Measurements from ENCODE around the gene SMPD3. TPM values are rescaled to one million over a fixed set of nuclear protein-coding genes. Genes with fewer than 3 reads are reported as not detected.

The SMPD3 gene
- polyA plus RNA-seq, 2 of the 4 experiments (the other 2 are of a cell fraction): 0.04 to 0.13 TPM

- TF ChIP-seq KDM5A (IDR thresholded peaks at IDR 0.05): no peak
- no peak for TF ChIP-seq EHMT2 (IDR thresholded peaks at IDR 0.05; ENCODE audit: low read depth)
- no peak for TF ChIP-seq BHLHE40 (IDR thresholded peaks at IDR 0.05; ENCODE audit: low read depth, low read length)
- no peak for TF ChIP-seq CBX2 (IDR thresholded peaks at IDR 0.05; ENCODE audit: borderline replicate concordance, low read depth)
Measured at GRCh38 chr16:68338326-68339119, 109.8 kb downstream of the SMPD3 start (continued).

GRCh38 chr16:68335175-68335574, 113.1 kb downstream of the SMPD3 start:
- Histone ChIP-seq H3K4me3 (no peak overlapping the region), H3K4me2 (no peak overlapping the region), H3K4me1 (no peaks in the 10 kb centered on the region), H3K27ac (no peak overlapping the region), H3K9me3 (no peaks in the 10 kb centered on the region)
- ChIA-PET POLR2A (interaction anchor here (1.0 kb wide), 1 partner anchor 71 kb away, joined by 6 read pairs; the partner anchor contains the start of gene SLC7A6), CTCF (interaction anchor here (0.8 to 19.3 kb wide), 4 partner anchors 11 to 74 kb away, joined by 3 to 335 read pairs (median 4); partner anchors contain the start of genes PRMT7, SLC7A6 and SLC7A6OS)
- FAIRE-seq (no peak), DNase-seq (ENCODE audit: low read depth in 1 of 2, low spot score in 1 of 2) (no peak), ATAC-seq (no peak)
- WGBS (ENCODE audit: missing lambda C conversion rate): 92% methylated on average over 5 of the region's 5 CpGs
- TF ChIP-seq HOXB5 (CRISPR knock-in tag; IDR thresholded peaks at IDR 0.05): no peak
- no peak for TF ChIP-seq ZC3H11A (IDR thresholded peaks at IDR 0.05)

- TF ChIP-seq POLR2AphosphoS2 (conservative IDR thresholded peaks at IDR 0.05; ENCODE audit: low read length): no peak
- no peak for TF ChIP-seq FOXS1 (CRISPR knock-in tag; IDR thresholded peaks at IDR 0.05)
- no peak for TF ChIP-seq ELK1 (IDR thresholded peaks at IDR 0.05; ENCODE audit: low read depth, low read length)
- no peak for TF ChIP-seq CEBPB (IDR thresholded peaks at IDR 0.05)
- TF ChIP-seq CBX2 (IDR thresholded peaks at IDR 0.05; ENCODE audit: borderline replicate concordance, low read depth): no peak
- no peak for TF ChIP-seq CBX8 (IDR thresholded peaks at IDR 0.05)
- TF ChIP-seq JUN (IDR thresholded peaks at IDR 0.05): no peak
- TF ChIP-seq TFCP2L1 (CRISPR knock-in tag; IDR thresholded peaks at IDR 0.05): no peak
- no peak for TF ChIP-seq RAD21 (conservative IDR thresholded peaks at IDR 0.05 in 1 of 2, IDR thresholded peaks at IDR 0.05 in 1 of 2)
- TF ChIP-seq NR3C1 (IDR thresholded peaks at IDR 0.05): no peak
- 86% methylated on average over 7 of the region's 7 CpGs for WGBS (ENCODE audit: missing lambda C conversion rate)
- no peak for DNase-seq (ENCODE audit: low read depth in 1 of 2, low spot score in 1 of 2)
- Histone ChIP-seq H3K4me2 (no peak overlapping the region), H3K4me3 (no peak overlapping the region), H3K9me3 (no peaks in the 10 kb centered on the region), H3K4me1 (peaks cover 5% of the 10 kb centered on the region; the same call in 1 of the 3 replicates), H3K27ac (no peak overlapping the region)
- ChIA-PET POLR2A (no interaction called here), CTCF (interaction anchor here (19.3 kb wide), 1 partner anchor 72 kb away, joined by 335 read pairs; the partner anchor contains the start of gene SLC7A6)
- no peak for ATAC-seq
- FAIRE-seq: no peak
Measured at GRCh38 chr16:68332411-68333121, 115.7 kb downstream of the SMPD3 start.

- no peak overlapping the region for H3K4me3 ChIP-seq
- no peak overlapping the region for H3K4me2 ChIP-seq
- ChIA-PET POLR2A (no interaction called here), CTCF (interaction anchor here (19.3 kb wide), 1 partner anchor 71 kb away, joined by 335 read pairs; the partner anchor contains the start of gene SLC7A6)
- DNase-seq (ENCODE audit: low read depth in 1 of 2, low spot score in 1 of 2) (no peak), FAIRE-seq (no peak), ATAC-seq (no peak)
- no peaks in the 10 kb centered on the region for H3K9me3 ChIP-seq
- peaks cover 5% of the 10 kb centered on the region; the same call in 1 of the 3 replicates for H3K4me1 ChIP-seq
- no peak for TF ChIP-seq REST (IDR thresholded peaks at IDR 0.05)
- no peak for TF ChIP-seq RCOR1 (IDR thresholded peaks at IDR 0.05; ENCODE audit: low read depth, low read length)
- TF ChIP-seq CEBPB (IDR thresholded peaks at IDR 0.05): no peak
- TF ChIP-seq RARB (CRISPR knock-in tag; IDR thresholded peaks at IDR 0.05): no peak
- no peak for TF ChIP-seq FOXS1 (CRISPR knock-in tag; IDR thresholded peaks at IDR 0.05)
- no peak for TF ChIP-seq ZSCAN20 (CRISPR knock-in tag; IDR thresholded peaks at IDR 0.05)
- no peak for TF ChIP-seq BCL3 (IDR thresholded peaks at IDR 0.05)
- TF ChIP-seq HEYL (CRISPR knock-in tag; IDR thresholded peaks at IDR 0.05): no peak
- 61% methylated on average over 4 of the region's 4 CpGs for WGBS (ENCODE audit: missing lambda C conversion rate)
- H3K27ac ChIP-seq: no peak overlapping the region
Measured at GRCh38 chr16:68331879-68332410, 116.4 kb downstream of the SMPD3 start.
